SK-N-SH (cell line): Measurements from ENCODE around the gene R3HDM2. TPM values are rescaled to one million over a fixed set of nuclear protein-coding genes. Genes with fewer than 3 reads are reported as not detected.

Source experiments
- CTCF ChIA-PET: fragments of 300-600, 350-600 bp; formaldehyde crosslinking; extraction: SDS; loops from one replicate; lab custom pipeline; 2021; lab: Yijun Ruan, JAX
- POLR2A ChIA-PET: fragments of 350-600 bp; sonication (Branson Sonifier 250); formaldehyde crosslinking; extraction: SDS; loops from one replicate; lab custom pipeline; 2020; ENCODE audit warnings: antibody characterized with exemption, inconsistent platforms; lab: Yijun Ruan, JAX
- DNase-seq: peaks from one replicate; pipeline ENCODE4 v3.0.0; 2012
- H2AFZ ChIP-seq: fragments of 200-600 bp; sonication (generic); 2 replicates; pipeline ENCODE4 v1.8.1; 2016; ENCODE audit warnings: antibody characterized with exemption, mild to moderate bottlenecking, low read depth
- H3F3A ChIP-seq: fragments of 200-600 bp; sonication (generic); replicated peaks from 2 replicates; pipeline ENCODE3; 2016; ENCODE audit warnings: antibody characterized with exemption, mild to moderate bottlenecking; ENCODE audit not compliant: insufficient read depth
- H3K27ac ChIP-seq, 2 experiments: fragments of 200-500 bp in 1 of 2; fragments of 200-600 bp in 1 of 2; sonication (Bioruptor generic) in 1 of 2; sonication (generic), shearing (Covaris generic) in 1 of 2; 2 replicates each; pipeline versions ENCODE4 v1.5.1 to v1.6.1; 2014 to 2016; ENCODE audit warnings: low read depth in 2 of 2, inconsistent platforms in 1 of 2, low read length in 1 of 2, mild to moderate bottlenecking in 1 of 2, mixed read lengths in 1 of 2
- H3K27me3 ChIP-seq: fragments of 200-600 bp; sonication (generic), shearing (Covaris generic); 2 replicates; pipeline ENCODE4 v1.6.1; 2016; ENCODE audit warnings: mixed run types; ENCODE audit not compliant: insufficient read depth
- H3K36me3 ChIP-seq, 2 experiments: fragments of 200-500 bp in 1 of 2; fragments of 200-600 bp in 1 of 2; sonication (Bioruptor generic) in 1 of 2; sonication (generic) in 1 of 2; replicated peaks in 1 of 2; 2 replicates each; pipeline versions ENCODE3 to v1.5.1; 2014 to 2016; ENCODE audit warnings: low read length in 1 of 2, mild to moderate bottlenecking in 1 of 2; ENCODE audit not compliant: insufficient read depth in 2 of 2, control insufficient read depth in 1 of 2
- H3K4me1 ChIP-seq, 2 experiments: fragments of 200-500 bp in 1 of 2; fragments of 200-600 bp in 1 of 2; sonication (Bioruptor generic) in 1 of 2; sonication (generic), shearing (Covaris generic) in 1 of 2; 2 replicates each; pipeline versions ENCODE4 v1.5.1 to v1.6.1; 2014 to 2016; ENCODE audit warnings: low read depth in 1 of 2, low read length in 1 of 2, mixed run types in 1 of 2; ENCODE audit not compliant: insufficient read depth in 2 of 2, control insufficient read depth in 1 of 2
- H3K4me2 ChIP-seq: fragments of 200-600 bp; sonication (generic), shearing (Covaris generic); 2 replicates; pipeline ENCODE4 v1.6.1; 2017; ENCODE audit warnings: mixed run types
- H3K4me3 ChIP-seq, 2 experiments: fragments of 200-500 bp in 1 of 2; fragments of 200-600 bp in 1 of 2; sonication (Bioruptor generic) in 1 of 2; sonication (generic), shearing (Covaris generic) in 1 of 2; 2 replicates each; pipeline versions ENCODE4 v1.5.1 to v1.8.1; 2014 to 2016; ENCODE audit warnings: low read depth in 2 of 2, inconsistent platforms in 1 of 2, low read length in 1 of 2, mild to moderate bottlenecking in 1 of 2, mixed read lengths in 1 of 2, moderate library complexity in 1 of 2
- H3K79me2 ChIP-seq: fragments of 200-600 bp; sonication (generic); 2 replicates; pipeline ENCODE4 v1.8.1; 2017; ENCODE audit warnings: mild to moderate bottlenecking; ENCODE audit not compliant: insufficient read depth
- H3K9ac ChIP-seq: fragments of 200-600 bp; sonication (generic); 2 replicates; pipeline ENCODE4 v1.6.1; 2017; ENCODE audit warnings: mixed run types
- H3K9me2 ChIP-seq: fragments of 200-600 bp; sonication (generic); 2 replicates; pipeline ENCODE4 v1.6.1; 2017; ENCODE audit warnings: mixed run types
- H3K9me3 ChIP-seq: fragments of 200-600 bp; sonication (generic); 2 replicates; pipeline ENCODE4 v1.6.1; 2017; ENCODE audit warnings: mixed run types, mild to moderate bottlenecking, moderate library complexity
- H4K20me1 ChIP-seq: fragments of 200-600 bp; sonication (generic); 2 replicates; pipeline ENCODE4 v1.6.1; 2017; ENCODE audit warnings: mild to moderate bottlenecking, mixed run types; ENCODE audit not compliant: insufficient read depth
- EP300 ChIP-seq, 2 experiments: IDR thresholded peaks; 2 replicates each; pipeline versions ENCODE4 v1.4.0 to v1.6.1; 2012; ENCODE audit warnings: borderline replicate concordance in 1 of 2, low read depth in 1 of 2, low read length in 1 of 2
- EZH2phosphoT487 ChIP-seq: fragments of 200-600 bp; sonication (generic); IDR thresholded peaks from 2 replicates; pipeline ENCODE4 v1.6.1; 2017; ENCODE audit warnings: low read depth, mixed run types, mild to moderate bottlenecking, antibody characterized with exemption, moderate library complexity, borderline replicate concordance
- GABPA ChIP-seq: IDR thresholded peaks from 2 replicates; pipeline ENCODE4 v1.4.0; 2012; ENCODE audit warnings: low read depth, mild to moderate bottlenecking
- GATA2 ChIP-seq: sonication (generic); formaldehyde crosslinking; IDR thresholded peaks from 2 replicates; pipeline ENCODE4 v1.5.0; 2020; ENCODE audit warnings: mild to moderate bottlenecking, missing genetic modification reagents
- JUND ChIP-seq: IDR thresholded peaks from 2 replicates; pipeline ENCODE4 v1.4.0; 2012
- MAX ChIP-seq: IDR thresholded peaks from 2 replicates; pipeline ENCODE4 v1.4.0; 2012; ENCODE audit warnings: low read depth
- NFIC ChIP-seq: IDR thresholded peaks from 2 replicates; pipeline ENCODE4 v1.4.0; 2012; ENCODE audit warnings: borderline replicate concordance
- NRF1 ChIP-seq: IDR thresholded peaks from 2 replicates; pipeline ENCODE4 v1.6.1; 2012; ENCODE audit warnings: low read depth, mild to moderate bottlenecking, low read length
- POLR2AphosphoS5 ChIP-seq: IDR thresholded peaks from 2 replicates; pipeline ENCODE4 v1.6.1; 2012; ENCODE audit warnings: low read depth, low read length
- RAD21 ChIP-seq: IDR thresholded peaks from 2 replicates; pipeline ENCODE4 v1.6.1; 2012; ENCODE audit warnings: mild to moderate bottlenecking, low read length
- RCOR1 ChIP-seq: fragments of 150-350 bp; IDR thresholded peaks from 2 replicates; pipeline ENCODE4 v1.6.1; 2017; ENCODE audit warnings: antibody characterized with exemption, low read length
- TAF1 ChIP-seq: IDR thresholded peaks from 2 replicates; pipeline ENCODE4 v1.6.1; 2012; ENCODE audit warnings: low read depth, mild to moderate bottlenecking, low read length, moderate library complexity, borderline replicate concordance
- TCF12 ChIP-seq: IDR thresholded peaks from 2 replicates; pipeline ENCODE4 v1.4.0; 2012
- ZBTB33 ChIP-seq: IDR thresholded peaks from 2 replicates; pipeline ENCODE4 v1.4.0; 2012; ENCODE audit warnings: low read depth, borderline replicate concordance
- WGBS: methylation state at CpG from one replicate; pipeline ENCODE4 v1.1.6; 2017; ENCODE audit warnings: low lambda C conversion rate; 5-methylcytosine and 5-hydroxymethylcytosine counted together
- polyA plus RNA-seq, 3 experiments: library from polyadenylated mRNA; depleted of rRNA; stranded (reverse); fragments of >200 nt; gene quantifications; 2 replicates each; pipeline ENCODE4 v1.2.3, GENCODE V29; 2012
- TF ChIP-seq, protein P1 (sequence below): fragments of 200-600 bp; sonication (generic); IDR thresholded peaks from 2 replicates; pipeline ENCODE4 v1.6.1; 2017; ENCODE audit warnings: antibody characterized with exemption, mild to moderate bottlenecking, moderate library complexity
- TF ChIP-seq, protein P2 (sequence below): IDR thresholded peaks from 2 replicates; pipeline ENCODE4 v1.6.1; 2012; ENCODE audit warnings: mild to moderate bottlenecking, low read depth, low read length, moderate library complexity

R3HDM2 gene
- polyA plus RNA-seq, 1 of the 3 experiments (the other 2 are of a cell fraction): 23.1 TPM

GRCh38 chr12:57237596-57237931, 193.3 kb downstream of the R3HDM2 start:
- H3K9ac ChIP-seq: no peak overlapping the region
- H3K4me2 ChIP-seq: no peak overlapping the region
- no peaks in the 10 kb centered on the region for H3K79me2 ChIP-seq
- WGBS: 95% methylated on average over 4 of the region's 5 CpGs
- H3K4me1 ChIP-seq: peaks cover 20 to 51% of the 10 kb centered on the region in 2 experiments; a peak in 2 of 4 replicates
- DNase-seq: no peak
- no peaks in the 10 kb centered on the region for H3K9me2 ChIP-seq
- peaks cover 14% of the 10 kb centered on the region for H3F3A ChIP-seq
- no peaks in the 10 kb centered on the region for H3K9me3 ChIP-seq
- ChIA-PET POLR2A (interaction anchor here (5.6 kb wide), 1 partner anchor 8 kb away, joined by 43 read pairs; the partner anchor contains the start of gene SHMT2), CTCF (interaction anchor here (1.2 to 31.5 kb wide), 7 partner anchors 10 to 308 kb away, joined by 3 to 937 read pairs (median 81); partner anchors contain the start of genes INHBE, NXPH4, SHMT2 and STAC3)
- H3K4me3 ChIP-seq: no peak overlapping the region
- H3K27me3 ChIP-seq: peaks cover 19% of the 10 kb centered on the region; the same call in 1 of the 2 replicates
- H2AFZ ChIP-seq: no peak overlapping the region
- H3K27ac ChIP-seq: no peak overlapping the region
- TF ChIP-seq MAX: no peak
- TF ChIP-seq TCF12: no peak
- no peak for TF ChIP-seq GABPA
- TF ChIP-seq POLR2AphosphoS5: no peak
- TF ChIP-seq EZH2phosphoT487: no peak
- no peak for TF ChIP-seq NRF1
- TF ChIP-seq NFIC: no peak
- no peak for TF ChIP-seq ZBTB33
- TF ChIP-seq RCOR1: no peak
- TF ChIP-seq, protein P1, sequence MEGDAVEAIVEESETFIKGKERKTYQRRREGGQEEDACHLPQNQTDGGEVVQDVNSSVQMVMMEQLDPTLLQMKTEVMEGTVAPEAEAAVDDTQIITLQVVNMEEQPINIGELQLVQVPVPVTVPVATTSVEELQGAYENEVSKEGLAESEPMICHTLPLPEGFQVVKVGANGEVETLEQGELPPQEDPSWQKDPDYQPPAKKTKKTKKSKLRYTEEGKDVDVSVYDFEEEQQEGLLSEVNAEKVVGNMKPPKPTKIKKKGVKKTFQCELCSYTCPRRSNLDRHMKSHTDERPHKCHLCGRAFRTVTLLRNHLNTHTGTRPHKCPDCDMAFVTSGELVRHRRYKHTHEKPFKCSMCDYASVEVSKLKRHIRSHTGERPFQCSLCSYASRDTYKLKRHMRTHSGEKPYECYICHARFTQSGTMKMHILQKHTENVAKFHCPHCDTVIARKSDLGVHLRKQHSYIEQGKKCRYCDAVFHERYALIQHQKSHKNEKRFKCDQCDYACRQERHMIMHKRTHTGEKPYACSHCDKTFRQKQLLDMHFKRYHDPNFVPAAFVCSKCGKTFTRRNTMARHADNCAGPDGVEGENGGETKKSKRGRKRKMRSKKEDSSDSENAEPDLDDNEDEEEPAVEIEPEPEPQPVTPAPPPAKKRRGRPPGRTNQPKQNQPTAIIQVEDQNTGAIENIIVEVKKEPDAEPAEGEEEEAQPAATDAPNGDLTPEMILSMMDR: no peak
- no peak for TF ChIP-seq RAD21
- no peak for TF ChIP-seq GATA2 (CRISPR knock-in tag)
- TF ChIP-seq TAF1: no peak
- no peak for TF ChIP-seq JUND
- TF ChIP-seq EP300 (IDR thresholded peaks at IDR 0.05; ENCODE audit: borderline replicate concordance in 1 of 2, low read depth in 1 of 2, low read length in 1 of 2): no peak
- TF ChIP-seq, protein P2, sequence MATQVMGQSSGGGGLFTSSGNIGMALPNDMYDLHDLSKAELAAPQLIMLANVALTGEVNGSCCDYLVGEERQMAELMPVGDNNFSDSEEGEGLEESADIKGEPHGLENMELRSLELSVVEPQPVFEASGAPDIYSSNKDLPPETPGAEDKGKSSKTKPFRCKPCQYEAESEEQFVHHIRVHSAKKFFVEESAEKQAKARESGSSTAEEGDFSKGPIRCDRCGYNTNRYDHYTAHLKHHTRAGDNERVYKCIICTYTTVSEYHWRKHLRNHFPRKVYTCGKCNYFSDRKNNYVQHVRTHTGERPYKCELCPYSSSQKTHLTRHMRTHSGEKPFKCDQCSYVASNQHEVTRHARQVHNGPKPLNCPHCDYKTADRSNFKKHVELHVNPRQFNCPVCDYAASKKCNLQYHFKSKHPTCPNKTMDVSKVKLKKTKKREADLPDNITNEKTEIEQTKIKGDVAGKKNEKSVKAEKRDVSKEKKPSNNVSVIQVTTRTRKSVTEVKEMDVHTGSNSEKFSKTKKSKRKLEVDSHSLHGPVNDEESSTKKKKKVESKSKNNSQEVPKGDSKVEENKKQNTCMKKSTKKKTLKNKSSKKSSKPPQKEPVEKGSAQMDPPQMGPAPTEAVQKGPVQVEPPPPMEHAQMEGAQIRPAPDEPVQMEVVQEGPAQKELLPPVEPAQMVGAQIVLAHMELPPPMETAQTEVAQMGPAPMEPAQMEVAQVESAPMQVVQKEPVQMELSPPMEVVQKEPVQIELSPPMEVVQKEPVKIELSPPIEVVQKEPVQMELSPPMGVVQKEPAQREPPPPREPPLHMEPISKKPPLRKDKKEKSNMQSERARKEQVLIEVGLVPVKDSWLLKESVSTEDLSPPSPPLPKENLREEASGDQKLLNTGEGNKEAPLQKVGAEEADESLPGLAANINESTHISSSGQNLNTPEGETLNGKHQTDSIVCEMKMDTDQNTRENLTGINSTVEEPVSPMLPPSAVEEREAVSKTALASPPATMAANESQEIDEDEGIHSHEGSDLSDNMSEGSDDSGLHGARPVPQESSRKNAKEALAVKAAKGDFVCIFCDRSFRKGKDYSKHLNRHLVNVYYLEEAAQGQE: no peak
- peaks cover 15 to 24% of the 10 kb centered on the region in 2 experiments for H3K36me3 ChIP-seq
- H4K20me1 ChIP-seq: no peaks in the 10 kb centered on the region
